Stimulated activated naive CD8-positive, alpha-beta T cell treated with anti-CD3 and anti-CD28 coated beads, Interleukin-15, amount 100 ng/mL, for 72 hours (primary cell): Measurements from ENCODE around the gene FAM111B.
A peak's percentile ranks its signal among the peaks of the same experiment; 100 is the strongest.

Experiments
- ATAC-seq: fragments of 150-1000 bp; cut with Tn5 transposase; 2 replicates; pipeline ENCODE4 v1.10.0; 2021; ENCODE audit warnings: mild to moderate bottlenecking, moderate library complexity
- DNase-seq, 2 donors: peaks; one replicate each; pipeline ENCODE4 v3.0.0; 2021 to 2022
- H3K27ac Mint-ChIP-seq, 2 donors: one replicate each; pipeline ENCODE4 v1.8.0; 2022; ENCODE audit warnings: mild to moderate bottlenecking in 2 of 2, mixed read lengths in 2 of 2, moderate library complexity in 2 of 2
- H3K27me3 Mint-ChIP-seq: one replicate; pipeline ENCODE4 v1.8.0; 2022; ENCODE audit warnings: mixed read lengths
- H3K4me1 Mint-ChIP-seq: one replicate; pipeline ENCODE4 v1.8.0; 2022; ENCODE audit warnings: mild to moderate bottlenecking, mixed read lengths
- H3K4me3 Mint-ChIP-seq, 2 donors: one replicate each; pipeline ENCODE4 v1.8.0; 2022; ENCODE audit warnings: mild to moderate bottlenecking in 2 of 2, mixed read lengths in 2 of 2, moderate library complexity in 1 of 2
- H3K9me3 Mint-ChIP-seq, 2 donors: one replicate each; pipeline ENCODE4 v1.8.0; 2022; ENCODE audit warnings: mixed read lengths in 2 of 2

The FAM111B gene

DNA sequence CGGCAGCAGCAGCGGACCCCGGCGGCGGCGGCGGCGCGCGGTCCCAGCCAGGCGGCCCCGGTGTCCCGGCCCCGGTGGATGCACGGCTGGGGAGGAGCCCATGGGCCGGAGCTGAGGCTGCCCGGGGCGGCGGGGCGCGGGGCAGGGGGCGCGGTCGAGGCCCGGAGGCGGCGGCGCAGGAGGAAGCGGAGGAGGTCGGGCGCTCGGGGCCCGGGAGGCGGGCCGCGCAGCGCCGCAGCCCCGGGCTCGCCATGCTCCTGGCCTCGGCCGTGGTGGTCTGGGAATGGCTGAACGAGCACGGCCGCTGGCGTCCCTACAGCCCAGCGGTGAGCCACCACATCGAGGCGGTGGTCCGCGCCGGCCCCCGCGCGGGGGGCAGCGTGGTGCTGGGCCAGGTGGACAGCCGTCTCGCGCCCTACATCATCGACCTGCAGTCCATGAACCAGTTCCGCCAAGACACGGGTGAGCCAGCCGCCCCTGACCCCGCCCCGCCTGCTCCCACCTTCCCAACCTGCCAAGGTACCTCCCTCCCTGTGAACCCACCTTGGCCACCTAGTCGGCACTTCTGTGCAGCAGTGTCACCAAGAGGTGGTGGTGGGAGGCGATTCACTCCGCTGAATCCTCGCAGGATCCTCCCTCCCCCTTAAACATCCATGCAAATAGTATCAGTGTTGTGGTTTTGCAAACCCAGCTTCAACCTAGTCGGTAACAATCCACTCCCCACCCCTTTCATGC is 65.5 kb downstream of the FAM111B start:
- no peak for DNase-seq
- peak; percentile 49 for ATAC-seq
- Mint-ChIP-seq H3K4me3 (peak overlapping the region; percentile 81), H3K9me3 (no peaks in the 10 kb centered on the region), H3K27ac (peak overlapping the region in 1 of 2 donors; percentile 51), H3K4me1 (peaks cover 18% of the 10 kb centered on the region), H3K27me3 (peaks cover 42% of the 10 kb centered on the region)

DNA sequence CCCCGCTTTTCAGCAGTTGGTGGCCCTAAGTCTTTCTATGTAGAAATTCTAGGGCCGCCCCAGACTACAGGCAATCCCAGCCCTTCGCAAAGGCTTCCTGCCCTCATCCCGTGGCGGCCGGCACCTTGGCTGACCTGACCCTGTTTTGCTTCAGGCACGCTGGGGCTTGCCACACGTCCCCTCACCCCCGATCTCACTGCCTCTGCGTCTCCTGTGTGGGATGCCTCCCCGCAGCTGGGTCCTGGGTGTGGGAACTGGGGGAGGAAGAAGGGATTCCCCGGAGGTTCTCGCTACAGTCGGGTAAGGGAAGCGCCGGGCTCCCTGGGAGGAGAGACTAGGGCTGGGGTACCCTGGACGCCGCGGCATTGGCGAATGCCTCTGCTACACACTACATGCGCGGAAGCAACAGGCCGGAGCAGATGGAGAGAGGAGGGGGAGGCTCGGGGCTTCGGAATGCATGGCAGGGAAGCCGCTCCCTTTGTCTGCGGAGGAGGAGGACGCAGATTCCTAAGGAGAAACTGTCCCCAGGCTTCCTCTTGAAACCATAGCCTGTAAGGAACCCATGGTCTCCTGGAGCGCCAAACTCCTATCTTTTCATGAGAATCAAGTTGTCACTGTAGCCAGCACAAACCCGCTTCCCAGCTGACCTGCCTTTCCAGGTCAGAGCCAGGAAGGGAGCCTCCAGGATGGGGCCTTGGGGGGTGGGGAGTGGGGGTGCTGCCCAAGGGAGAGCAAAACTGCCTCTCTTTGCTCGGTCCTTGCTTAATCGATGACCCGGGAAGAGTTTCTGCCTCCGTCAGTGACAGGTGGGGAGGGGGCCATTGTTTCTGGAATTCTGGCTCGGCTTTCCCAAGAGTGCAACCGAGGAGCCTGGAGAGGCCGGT is 66.3 kb downstream of the FAM111B start:
- H3K27me3 Mint-ChIP-seq, result peaks cover 42% of the 10 kb centered on the region
- H3K27ac Mint-ChIP-seq, result peak overlapping the region in 1 of 2 donors; percentile 93
- DNase-seq (no peak), ATAC-seq (no peak)
- peaks cover 18% of the 10 kb centered on the region for H3K4me1 Mint-ChIP-seq
- no peaks in the 10 kb centered on the region for H3K9me3 Mint-ChIP-seq
- H3K4me3 Mint-ChIP-seq, result peak overlapping the region; percentile 81

DNA sequence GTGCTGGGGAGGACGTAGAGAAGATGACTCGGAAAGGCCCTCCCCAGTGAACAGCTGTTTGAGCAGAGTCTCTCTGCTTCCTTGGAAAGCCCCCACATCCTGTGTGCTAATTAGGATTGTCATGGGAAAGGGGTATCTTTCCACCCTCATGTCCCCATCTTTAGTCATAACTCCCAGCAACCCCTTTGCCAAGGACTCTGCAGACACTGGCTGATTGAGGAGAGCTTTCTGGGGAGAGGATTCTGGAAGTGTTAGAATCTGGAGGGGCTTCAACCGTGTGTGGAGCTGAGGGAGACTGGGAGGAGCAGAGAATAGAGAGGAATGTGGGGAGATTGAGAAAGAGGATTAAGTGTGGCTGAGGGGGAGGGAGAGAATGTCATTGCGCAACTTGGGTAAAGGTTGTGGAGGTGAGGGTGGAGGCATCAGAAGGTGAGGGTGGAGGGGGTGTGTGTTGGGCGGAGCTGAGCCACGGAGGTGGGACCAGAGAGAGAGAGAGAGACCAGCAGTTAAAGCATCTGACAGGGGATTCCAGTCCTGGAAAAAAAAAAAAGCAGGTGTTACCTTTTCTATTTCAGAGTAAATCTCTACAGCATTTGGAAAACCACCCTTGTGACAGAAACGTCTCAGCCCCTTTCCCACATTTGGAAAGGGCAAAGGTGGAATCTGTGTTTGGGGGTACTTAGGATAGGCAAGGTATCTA is 67.1 kb downstream of the FAM111B start:
- ATAC-seq (no peak), DNase-seq (no peak)
- Mint-ChIP-seq H3K27me3 (peaks cover 42% of the 10 kb centered on the region), H3K9me3 (peaks cover 0 to under 1% of the 10 kb centered on the region in 2 donors), H3K4me1 (peaks cover 18% of the 10 kb centered on the region), H3K27ac (no peak overlapping the region), H3K4me3 (no peak overlapping the region)

DNA sequence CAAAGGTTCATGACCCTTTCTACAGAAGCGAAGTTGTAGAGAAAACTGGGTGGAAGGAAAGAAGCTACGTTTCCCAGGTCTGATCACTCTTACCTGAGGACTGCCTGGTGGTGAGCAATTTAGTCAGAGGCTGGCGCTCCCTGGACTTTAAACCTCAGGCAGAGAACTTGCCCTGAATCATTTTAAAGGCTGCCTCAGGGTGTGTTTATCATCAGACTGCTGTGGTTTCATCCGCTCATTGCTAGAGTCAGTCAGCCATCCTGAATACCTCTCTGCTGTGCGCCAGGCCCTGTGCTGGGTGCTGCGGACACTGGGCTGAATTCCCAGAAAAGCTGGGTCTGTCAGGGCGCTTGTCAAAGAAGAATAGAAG is 67.6 kb downstream of the FAM111B start:
- DNase-seq (no peak), ATAC-seq (no peak)
- Mint-ChIP-seq H3K4me1 (peaks cover 18% of the 10 kb centered on the region), H3K9me3 (peaks cover 5 to 6% of the 10 kb centered on the region in 2 donors), H3K27me3 (peaks cover 42% of the 10 kb centered on the region), H3K4me3 (no peak overlapping the region), H3K27ac (no peak overlapping the region)

DNA sequence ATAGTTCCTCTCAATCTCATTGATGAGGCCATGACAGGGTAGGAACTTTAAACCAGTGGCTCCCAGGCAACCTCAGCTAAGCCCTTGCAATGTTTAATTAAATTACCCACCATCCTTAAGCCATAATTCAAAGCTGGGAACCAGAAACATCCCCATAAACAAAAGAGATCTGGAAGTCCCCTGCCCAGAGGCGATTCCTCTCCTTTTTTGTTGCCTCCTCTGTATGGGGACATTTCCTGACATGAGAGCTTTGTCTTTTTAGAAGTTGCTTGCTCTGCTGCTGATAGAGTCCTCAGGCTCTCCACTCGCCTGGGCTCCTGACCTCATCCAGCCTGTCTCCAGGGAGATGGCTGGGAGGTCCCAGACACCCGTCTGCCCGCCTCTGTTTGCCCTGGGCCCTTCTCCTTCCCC is 68.1 kb downstream of the FAM111B start:
- Mint-ChIP-seq H3K9me3 (peaks cover 8 to 9% of the 10 kb centered on the region in 2 donors), H3K27me3 (peaks cover 42% of the 10 kb centered on the region), H3K27ac (no peak overlapping the region), H3K4me1 (peaks cover 18% of the 10 kb centered on the region), H3K4me3 (no peak overlapping the region)
- ATAC-seq (no peak), DNase-seq (no peak)

DNA sequence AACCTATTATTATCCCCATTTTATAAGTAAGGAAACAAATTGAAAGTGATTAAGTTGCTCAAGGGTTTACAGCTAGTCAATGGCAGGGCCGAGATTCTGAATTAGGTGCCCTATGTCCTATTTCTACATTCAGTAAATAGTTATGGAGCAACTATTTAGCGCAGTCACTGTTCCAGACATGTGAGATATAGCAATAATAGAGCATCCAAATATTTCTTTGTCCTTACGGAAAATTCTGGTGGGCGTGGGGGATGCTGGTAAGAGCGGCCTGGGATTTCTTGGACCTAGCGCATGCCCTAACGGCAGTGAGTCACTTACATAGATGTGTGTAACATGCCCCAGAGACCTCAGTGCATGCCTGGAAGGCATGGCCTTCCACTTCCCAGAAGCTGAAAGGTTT is 69.3 kb downstream of the FAM111B start:
- Mint-ChIP-seq H3K4me3 (no peak overlapping the region), H3K27ac (no peak overlapping the region), H3K4me1 (peaks cover 18% of the 10 kb centered on the region), H3K27me3 (peaks cover 42% of the 10 kb centered on the region), H3K9me3 (peaks cover 8 to 9% of the 10 kb centered on the region in 2 donors)
- DNase-seq, result no peak
- no peak for ATAC-seq
